ENCODE results near the gene IL12B. TPM values are rescaled to one million over a fixed set of nuclear protein-coding genes. Genes with fewer than 3 reads are reported as not detected.

The IL12B gene
- total RNA-seq, 1 experiment from 2014 or later = not detected

- Histone ChIP-seq H3K27me3 (ENCODE audit: control insufficient read depth, insufficient read depth, low read length) (no peaks in the 10 kb centered on the region), H3K4me3 (ENCODE audit: low read depth in 2 of 2, low read length in 2 of 2) (no peak overlapping the region), H3K9me3 (ENCODE audit: control insufficient read depth, insufficient read depth, low read depth, low read length) (no peaks in the 10 kb centered on the region), H3K36me3 (ENCODE audit: control insufficient read depth, insufficient read depth, low read length) (no peaks in the 10 kb centered on the region), H3K27ac (ENCODE audit: low read length) (no peak overlapping the region), H3K4me1 (ENCODE audit: control insufficient read depth, insufficient read depth, low read length) (no peaks in the 10 kb centered on the region)
- DNase-seq (ENCODE audit: low read depth, low spot score) (no peak), ATAC-seq (no peak)
- POLR2A ChIA-PET = no interaction called here
- CTCF ChIA-PET = no interaction called here
- BruUV-seq (replicated peaks) = no TSS peak
- intact Hi-C loops (cut with micrococcal nuclease; ENCODE audit: unreplicated experiment) (no loop called here), in situ Hi-C loops (cut with HindIII; ENCODE audit: low pct_unique_long_range_greater_than_20kb, low sequenced_read_pairs) (no loop called here)
- TF ChIP-seq POLR2AphosphoS5 (IDR thresholded peaks at IDR 0.05; ENCODE audit: low read depth, low read length) (no peak), SIN3A (IDR thresholded peaks at IDR 0.05; ENCODE audit: borderline replicate concordance, insufficient read depth, low read depth, low read length) (no peak), TCF7L2 (IDR thresholded peaks at IDR 0.05; ENCODE audit: low read depth, low read length) (no peak), REST (IDR thresholded peaks at IDR 0.05; ENCODE audit: insufficient read depth in 1 of 2, low read depth in 2 of 2, low read length in 1 of 2) (no peak), CTCF (IDR thresholded peaks at IDR 0.05) (no peak)
These were observed 11.6 kb upstream of the IL12B start for GRCh38 chr5:159341906-159342310.

GRCh38 chr5:159341145-159341544, 10.9 kb upstream of the IL12B start:
- TF ChIP-seq POLR2AphosphoS5 (IDR thresholded peaks at IDR 0.05; ENCODE audit: low read depth, low read length) = no peak
- TF ChIP-seq CTCF (IDR thresholded peaks at IDR 0.05) = no peak
- no peak for TF ChIP-seq SIN3A (IDR thresholded peaks at IDR 0.05; ENCODE audit: borderline replicate concordance, insufficient read depth, low read depth, low read length)
- TF ChIP-seq TCF7L2 (IDR thresholded peaks at IDR 0.05; ENCODE audit: low read depth, low read length) = no peak
- TF ChIP-seq REST (IDR thresholded peaks at IDR 0.05; ENCODE audit: insufficient read depth in 1 of 2, low read depth in 2 of 2, low read length in 1 of 2) = no peak
- Histone ChIP-seq H3K4me1 (ENCODE audit: control insufficient read depth, insufficient read depth, low read length) (no peaks in the 10 kb centered on the region), H3K27ac (ENCODE audit: low read length) (no peak overlapping the region), H3K9me3 (ENCODE audit: control insufficient read depth, insufficient read depth, low read depth, low read length) (no peaks in the 10 kb centered on the region), H3K4me3 (ENCODE audit: low read depth in 2 of 2, low read length in 2 of 2) (no peak overlapping the region), H3K27me3 (ENCODE audit: control insufficient read depth, insufficient read depth, low read length) (no peaks in the 10 kb centered on the region), H3K36me3 (ENCODE audit: control insufficient read depth, insufficient read depth, low read length) (no peaks in the 10 kb centered on the region)
- ATAC-seq (no peak), DNase-seq (ENCODE audit: low read depth, low spot score) (no peak)
- POLR2A ChIA-PET = no interaction called here
- CTCF ChIA-PET = no interaction called here
- intact Hi-C loops (cut with micrococcal nuclease; ENCODE audit: unreplicated experiment) = no loop called here
- BruUV-seq (replicated peaks) = no TSS peak
- in situ Hi-C loops (cut with HindIII; ENCODE audit: low pct_unique_long_range_greater_than_20kb, low sequenced_read_pairs) = no loop called here

Measured in Panc1 (cell line).